ENCODE data around the gene DENND6B. TPM values are rescaled to one million over a fixed set of nuclear protein-coding genes. Genes with fewer than 3 reads are reported as not detected.

The DENND6B gene
- total and polyA plus RNA-seq, 2 of the 13 experiments (the other 11 are each of a cell fraction or from before 2014, with no cell fraction given): 0.95 to 3.8 TPM

GRCh38 chr22:50326225-50326955, 422 bp downstream of the DENND6B start (continued):
- TF ChIP-seq ZBTB44 (CRISPR knock-in tag; IDR thresholded peaks at IDR 0.05) (no peak), ATRX (CRISPR knock-in tag; IDR thresholded peaks at IDR 0.05; ENCODE audit: borderline replicate concordance) (no peak), SP1 (IDR thresholded peaks at IDR 0.05) (no peak), SP1 (CRISPR knock-in tag; IDR thresholded peaks at IDR 0.05) (no peak), POLR2AphosphoS5 (IDR thresholded peaks at IDR 0.05; ENCODE audit: low read depth, low read length) (no peak), ZNF354B (CRISPR knock-in tag; IDR thresholded peaks at IDR 0.05) (no peak)
- TF ChIP-seq, protein P1, sequence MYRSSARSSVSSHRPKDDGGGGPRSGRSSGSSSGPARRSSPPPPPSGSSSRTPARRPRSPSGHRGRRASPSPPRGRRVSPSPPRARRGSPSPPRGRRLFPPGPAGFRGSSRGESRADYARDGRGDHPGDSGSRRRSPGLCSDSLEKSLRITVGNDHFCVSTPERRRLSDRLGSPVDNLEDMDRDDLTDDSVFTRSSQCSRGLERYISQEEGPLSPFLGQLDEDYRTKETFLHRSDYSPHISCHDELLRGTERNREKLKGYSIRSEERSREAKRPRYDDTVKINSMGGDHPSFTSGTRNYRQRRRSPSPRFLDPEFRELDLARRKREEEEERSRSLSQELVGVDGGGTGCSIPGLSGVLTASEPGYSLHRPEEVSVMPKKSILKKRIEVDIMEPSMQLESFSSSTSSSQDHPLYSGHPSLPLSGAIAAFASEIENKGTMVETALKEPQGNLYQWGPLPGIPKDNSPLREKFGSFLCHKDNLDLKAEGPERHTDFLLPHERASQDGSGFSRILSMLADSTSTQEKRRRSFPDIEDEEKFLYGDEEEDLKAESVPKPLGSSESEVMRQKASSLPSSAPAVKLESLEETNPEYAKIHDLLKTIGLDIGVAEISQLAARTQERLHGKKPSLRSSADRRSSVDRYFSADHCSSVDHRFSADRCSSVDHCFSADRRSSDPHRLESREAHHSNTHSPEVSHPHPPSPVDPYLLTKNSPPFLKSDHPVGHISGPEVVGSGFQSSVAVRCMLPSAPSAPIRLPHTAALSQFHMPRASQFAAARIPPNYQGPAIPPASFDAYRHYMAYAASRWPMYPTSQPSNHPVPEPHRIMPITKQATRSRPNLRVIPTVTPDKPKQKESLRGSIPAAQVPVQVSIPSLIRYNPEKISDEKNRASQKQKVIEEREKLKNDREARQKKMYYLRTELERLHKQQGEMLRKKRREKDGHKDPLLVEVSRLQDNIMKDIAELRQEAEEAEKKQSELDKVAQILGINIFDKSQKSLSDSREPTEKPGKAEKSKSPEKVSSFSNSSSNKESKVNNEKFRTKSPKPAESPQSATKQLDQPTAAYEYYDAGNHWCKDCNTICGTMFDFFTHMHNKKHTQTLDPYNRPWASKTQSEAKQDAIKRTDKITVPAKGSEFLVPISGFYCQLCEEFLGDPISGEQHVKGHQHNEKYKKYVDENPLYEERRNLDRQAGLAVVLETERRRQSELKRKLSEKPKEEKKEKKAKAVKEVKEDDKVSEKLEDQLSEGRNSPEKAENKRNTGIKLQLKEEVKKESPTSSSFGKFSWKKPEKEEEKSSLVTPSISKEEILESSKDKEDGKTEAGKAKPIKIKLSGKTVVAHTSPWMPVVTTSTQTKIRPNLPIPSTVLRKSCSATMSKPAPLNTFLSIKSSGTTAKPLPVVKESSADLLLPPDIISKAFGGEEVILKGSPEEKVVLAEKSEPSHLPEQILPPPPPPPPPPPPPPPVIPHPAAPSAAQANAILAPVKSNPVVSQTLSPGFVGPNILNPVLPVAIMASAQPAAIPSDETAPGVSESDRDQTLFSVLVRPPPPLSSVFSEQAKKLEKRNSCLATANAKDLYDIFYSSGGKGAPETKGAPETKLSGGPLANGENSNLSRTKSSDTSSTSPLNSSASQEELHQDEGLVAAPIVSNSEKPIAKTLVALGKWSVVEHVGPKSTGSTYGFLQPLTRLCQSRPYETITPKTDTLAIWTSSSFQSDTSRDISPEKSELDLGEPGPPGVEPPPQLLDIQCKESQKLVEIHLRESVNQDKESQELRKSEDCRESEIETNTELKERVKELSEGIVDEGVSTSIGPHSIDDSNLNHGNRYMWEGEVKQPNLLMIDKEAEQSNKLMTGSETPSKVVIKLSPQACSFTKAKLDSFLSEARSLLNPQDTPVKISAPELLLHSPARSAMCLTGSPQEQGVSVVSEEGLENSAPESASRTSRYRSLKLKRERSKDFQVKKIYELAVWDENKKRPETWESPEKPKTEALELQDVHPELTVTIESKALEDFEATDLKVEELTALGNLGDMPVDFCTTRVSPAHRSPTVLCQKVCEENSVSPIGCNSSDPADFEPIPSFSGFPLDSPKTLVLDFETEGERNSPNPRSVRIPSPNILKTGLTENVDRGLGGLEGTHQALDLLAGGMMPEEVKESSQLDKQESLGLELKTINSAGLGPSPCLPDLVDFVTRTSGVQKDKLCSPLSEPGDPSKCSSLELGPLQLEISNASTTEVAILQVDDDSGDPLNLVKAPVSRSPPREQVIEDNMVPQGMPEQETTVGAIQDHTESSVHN (CRISPR knock-in tag; IDR thresholded peaks at IDR 0.05): no peak
- TF ChIP-seq, protein P2, sequence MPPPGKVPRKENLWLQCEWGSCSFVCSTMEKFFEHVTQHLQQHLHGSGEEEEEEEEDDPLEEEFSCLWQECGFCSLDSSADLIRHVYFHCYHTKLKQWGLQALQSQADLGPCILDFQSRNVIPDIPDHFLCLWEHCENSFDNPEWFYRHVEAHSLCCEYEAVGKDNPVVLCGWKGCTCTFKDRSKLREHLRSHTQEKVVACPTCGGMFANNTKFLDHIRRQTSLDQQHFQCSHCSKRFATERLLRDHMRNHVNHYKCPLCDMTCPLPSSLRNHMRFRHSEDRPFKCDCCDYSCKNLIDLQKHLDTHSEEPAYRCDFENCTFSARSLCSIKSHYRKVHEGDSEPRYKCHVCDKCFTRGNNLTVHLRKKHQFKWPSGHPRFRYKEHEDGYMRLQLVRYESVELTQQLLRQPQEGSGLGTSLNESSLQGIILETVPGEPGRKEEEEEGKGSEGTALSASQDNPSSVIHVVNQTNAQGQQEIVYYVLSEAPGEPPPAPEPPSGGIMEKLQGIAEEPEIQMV (CRISPR knock-in tag; IDR thresholded peaks at IDR 0.05; ENCODE audit: low read depth): peak; percentile 19; the same call in 1 of the 2 replicates

Data from HepG2 (cell line).